Mammary epithelial cell (primary cell): ENCODE data around the gene TBC1D16.

Experiments
- CTCF ChIP-seq, 2 donors: IDR thresholded peaks in 1 of 2; conservative IDR thresholded peaks in 1 of 2; 2 replicates each; pipeline ENCODE4 v1.5.1; 2011 to 2012; ENCODE audit warnings: inconsistent platforms in 2 of 2, low read length in 2 of 2, mild to moderate bottlenecking in 2 of 2, control low read depth in 1 of 2, low read depth in 1 of 2; ENCODE audit not compliant: insufficient read depth in 1 of 2; ENCODE audit errors: extremely low read depth in 1 of 2
- EZH2 ChIP-seq: IDR thresholded peaks from 2 replicates; pipeline ENCODE4 v1.6.1; 2012; ENCODE audit warnings: low read length, inconsistent platforms, borderline replicate concordance

GRCh38 chr17:80018917-80019651 is 16.6 kb downstream of the TBC1D16 start:
- TF ChIP-seq CTCF (conservative IDR thresholded peaks at IDR 0.05 in 1 of 2, IDR thresholded peaks at IDR 0.05 in 1 of 2; ENCODE audit: extremely low read depth in 1 of 2, insufficient read depth in 1 of 2, low read depth in 1 of 2, low read length in 2 of 2) = no peak
- TF ChIP-seq EZH2 = no peak
